Pancreas (tissue), 10 donors: Measurements from ENCODE around the gene SERGEF. TPM values are rescaled to one million over a fixed set of nuclear protein-coding genes. Genes with fewer than 3 reads are reported as not detected.

ENCODE experiments used
- ATAC-seq, 4 donors: fragments of 200-7000 bp; cut with Tn5 transposase; one replicate each; pipeline versions ENCODE4 v1.8.0 to v1.9.1; 2020; ENCODE audit warnings: mild to moderate bottlenecking in 4 of 4, moderate library complexity in 4 of 4
- DNase-seq, 6 donors: peaks; one replicate each; pipeline ENCODE4 v3.0.0-alpha.2; 2020
- FAIRE-seq: peaks from 2 replicates; lab custom pipeline; 2012; peaks lifted over from hg19 to GRCh38; lab: Jason Lieb, UNC
- H3K27ac ChIP-seq, 4 donors: fragments of 200-600 bp; sonication (generic); 1 replicate in 3 of 4; 2 replicates in 1 of 4; pipeline versions ENCODE4 v1.5.0 to v1.8.0; 2020
- H3K27me3 ChIP-seq, 4 donors: fragments of 200-600 bp; one replicate each; pipeline ENCODE4 v1.8.0; 2021
- H3K36me3 ChIP-seq, 3 donors: fragments of 200-600 bp; sonication (generic) in 1 of 3; one replicate each; pipeline versions ENCODE4 v1.5.0 to v1.8.0; 2020 to 2021
- H3K4me1 ChIP-seq, 3 donors: fragments of 200-600 bp; one replicate each; pipeline ENCODE4 v1.8.0; 2021
- H3K4me3 ChIP-seq, 4 donors: fragments of 200-600 bp; sonication (generic) in 2 of 4; one replicate each; pipeline versions ENCODE4 v1.5.0 to v1.8.0; 2020 to 2021
- H3K9me3 ChIP-seq, 4 donors: fragments of 200-600 bp; one replicate each; pipeline ENCODE4 v1.8.0; 2021
- CTCF ChIP-seq, 4 donors: fragments of 200-600 bp; sonication (generic) in 3 of 4; IDR thresholded peaks; one replicate each; pipeline versions ENCODE4 v1.5.0 to v1.8.0; 2021; ENCODE audit warnings: antibody characterized with exemption in 4 of 4
- WGBS, 2 donors: extraction: QIAGEN DNeasy Blood & Tissue Kit; methylation state at CpG; one replicate each; pipeline ENCODE4 v1.1.7; 2013; 5-methylcytosine and 5-hydroxymethylcytosine counted together
- intact Hi-C, 3 donors: fragments of 100-400 bp; cut with DNase I; formaldehyde crosslinking; loops; one replicate each; pipeline versions ENCODE4 v1.11.1 to v1.14.2; 2022
- polyA plus RNA-seq, 2 donors: library from polyadenylated mRNA; stranded (reverse); fragments of 200-250 nt; gene quantifications; one replicate each; pipeline ENCODE4 v1.2.3, GENCODE V29; 2013
- total RNA-seq, 6 donors: library from RNA; stranded (reverse); fragmentation: NEBNext Ultra II Directional in 4 of 6; extraction: Animal tissue kit (Norgen Biotek cat#: 25700) in 4 of 6; gene quantifications; one replicate each; pipeline versions ENCODE4 v1.2.1 to v1.2.4, GENCODE V29; 2021 to 2023
- donor health status: healthy with polysubstance abuse.
- donor health status: DM: no; HTN: no; CAD: no; lungs with moderate emphysema.
- donor health status: DM: no; HTN: no; CAD: no.
- donor health status: control.
- donor health status: control.
- donor health status: Bipolar disorder and iron deficiency.
- donor health status: DM: yes; HTN: yes; CAD: no.
- donor health status: DM: no; HTN: no; CAD: no.
- donor health status: DM: no; HTN: no; CAD: no.
- donor health status: DM: yes; HTN: yes; CAD: no.

SERGEF gene
- total and polyA plus RNA-seq, 8 donors = 17.8 to 101 (median 24.5) TPM

- no peak for TF ChIP-seq CTCF (IDR thresholded peaks at IDR 0.05)
- FAIRE-seq = no peak
- Histone ChIP-seq H3K27me3 (no peaks in the 10 kb centered on the region), H3K4me3 (no peak overlapping the region), H3K27ac (no peak overlapping the region), H3K36me3 (no peaks in the 10 kb centered on the region), H3K4me1 (no peaks in the 10 kb centered on the region), H3K9me3 (no peaks in the 10 kb centered on the region)
- intact Hi-C loops = no loop called here
- no peak for ATAC-seq
- no peak for DNase-seq
- 90 to 92% methylated on average over 7 of the region's 7 CpGs for WGBS, 2 donors
Measured at GRCh38 chr11:17793642-17794170, 219.1 kb downstream of the SERGEF start.

GRCh38 chr11:17792161-17792560 lies 220.7 kb downstream of the SERGEF start:
- ATAC-seq (no peak), FAIRE-seq (no peak)

GRCh38 chr11:17791144-17791543 lies 221.7 kb downstream of the SERGEF start:
- Histone ChIP-seq H3K27me3 (no peaks in the 10 kb centered on the region), H3K27ac (no peak overlapping the region), H3K4me3 (no peak overlapping the region), H3K4me1 (no peaks in the 10 kb centered on the region), H3K9me3 (no peaks in the 10 kb centered on the region), H3K36me3 (no peaks in the 10 kb centered on the region)
- intact Hi-C loops = no loop called here
- FAIRE-seq (no peak), DNase-seq (no peak), ATAC-seq (no peak)
- TF ChIP-seq CTCF (IDR thresholded peaks at IDR 0.05) = no peak

More at GRCh38 chr11:17792161-17792560, 220.7 kb downstream of the SERGEF start:
- no peak overlapping the region for H3K4me3 ChIP-seq
- TF ChIP-seq CTCF (IDR thresholded peaks at IDR 0.05) = no peak
- H3K4me1 ChIP-seq = no peaks in the 10 kb centered on the region
- DNase-seq = no peak
- intact Hi-C loops = no loop called here
- no peaks in the 10 kb centered on the region for H3K9me3 ChIP-seq
- H3K27ac ChIP-seq = no peak overlapping the region
- 86 to 92% methylated on average over 9 of the region's 9 CpGs for WGBS, 2 donors
- no peaks in the 10 kb centered on the region for H3K27me3 ChIP-seq
- no peaks in the 10 kb centered on the region for H3K36me3 ChIP-seq

GRCh38 chr11:17790453-17790852 lies 222.4 kb downstream of the SERGEF start:
- Histone ChIP-seq H3K27me3 (no peaks in the 10 kb centered on the region), H3K36me3 (no peaks in the 10 kb centered on the region), H3K27ac (no peak overlapping the region), H3K4me3 (no peak overlapping the region), H3K9me3 (no peaks in the 10 kb centered on the region), H3K4me1 (no peaks in the 10 kb centered on the region)
- WGBS, 2 donors = 96% methylated on average over 1 of the region's 1 CpG
- TF ChIP-seq CTCF (IDR thresholded peaks at IDR 0.05) = no peak
- intact Hi-C loops = no loop called here
- DNase-seq = no peak
- ATAC-seq = no peak
- FAIRE-seq = no peak

- intact Hi-C loops = no loop called here
- no peaks in the 10 kb centered on the region for H3K36me3 ChIP-seq
- 82 to 84% methylated on average over 5 of the region's 5 CpGs for WGBS, 2 donors
- DNase-seq = no peak
- TF ChIP-seq CTCF (IDR thresholded peaks at IDR 0.05) = no peak
- no peaks in the 10 kb centered on the region for H3K4me1 ChIP-seq
- H3K4me3 ChIP-seq = no peak overlapping the region
- ATAC-seq = no peak
- no peaks in the 10 kb centered on the region for H3K9me3 ChIP-seq
- no peak overlapping the region for H3K27ac ChIP-seq
- no peaks in the 10 kb centered on the region for H3K27me3 ChIP-seq
- FAIRE-seq = no peak
Measured at GRCh38 chr11:17788084-17788483, 224.8 kb downstream of the SERGEF start.
